HL-60 (cell line): Measurements from ENCODE around the gene SLC4A8.

ENCODE experiments used
- DNase-seq, 2 experiments: peaks; one replicate each; pipeline ENCODE4 v3.0.0-alpha.2; 2010 to 2020; ENCODE audit warnings: low read depth in 1 of 2, low spot score in 1 of 2
- H3K27ac ChIP-seq: fragments of 250-450 bp; sonication (Bioruptor Pico); replicated peaks from 2 replicates; pipeline ENCODE4 v1.5.1; 2020; ENCODE audit warnings: mild to moderate bottlenecking, moderate library complexity
- H3K27me3 ChIP-seq: fragments of 250-450 bp; sonication (Bioruptor Pico); 2 replicates; pipeline ENCODE4 v1.5.1; 2021; ENCODE audit warnings: mild to moderate bottlenecking, moderate library complexity; ENCODE audit not compliant: insufficient read depth, poor library complexity, severe bottlenecking
- H3K4me3 ChIP-seq: replicated peaks from 2 replicates; pipeline ENCODE4 v1.5.1; 2011; ENCODE audit warnings: mild to moderate bottlenecking, control low read depth, low read length; ENCODE audit not compliant: insufficient read depth
- GABPA ChIP-seq: IDR thresholded peaks from 2 replicates; pipeline ENCODE4 v1.6.1; 2012; ENCODE audit warnings: low read depth
- POLR2AphosphoS5 ChIP-seq: IDR thresholded peaks from 2 replicates; pipeline ENCODE4 v1.6.1; 2012; ENCODE audit warnings: low read depth
- SPI1 ChIP-seq: IDR thresholded peaks from 2 replicates; pipeline ENCODE4 v1.6.1; 2012; ENCODE audit warnings: low read depth, mild to moderate bottlenecking, borderline replicate concordance
- TF ChIP-seq, protein P1 (sequence below): IDR thresholded peaks from one replicate; pipeline ENCODE4 v1.5.1; 2011; ENCODE audit warnings: low read length, control low read depth, inconsistent platforms; ENCODE audit not compliant: insufficient read depth
- TF ChIP-seq, protein P2 (sequence below): IDR thresholded peaks from 2 replicates; pipeline ENCODE4 v1.6.1; 2012; ENCODE audit warnings: low read depth; ENCODE audit not compliant: insufficient replicate concordance

Gene SLC4A8

DNA sequence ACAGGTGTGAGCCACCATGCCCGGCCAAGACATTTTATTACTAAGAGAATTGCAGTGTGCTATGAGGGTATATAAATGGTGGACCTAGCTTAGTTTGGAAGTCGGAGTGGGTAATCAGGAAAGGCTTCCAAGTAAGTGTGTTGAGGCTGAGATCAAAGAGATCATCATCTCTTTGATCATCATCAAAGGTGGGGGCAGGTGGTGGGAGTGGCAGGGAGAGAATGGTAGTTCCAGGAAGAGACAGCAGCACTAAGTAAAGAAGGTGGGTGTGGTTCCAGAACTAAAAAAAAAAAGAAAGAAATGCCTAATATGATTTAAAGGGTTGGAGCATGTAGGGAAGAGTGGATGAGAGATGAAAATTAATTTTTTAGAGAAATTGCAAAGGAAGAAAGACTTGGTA lies 14.7 kb downstream of the SLC4A8 start:
- TF ChIP-seq, protein P1, sequence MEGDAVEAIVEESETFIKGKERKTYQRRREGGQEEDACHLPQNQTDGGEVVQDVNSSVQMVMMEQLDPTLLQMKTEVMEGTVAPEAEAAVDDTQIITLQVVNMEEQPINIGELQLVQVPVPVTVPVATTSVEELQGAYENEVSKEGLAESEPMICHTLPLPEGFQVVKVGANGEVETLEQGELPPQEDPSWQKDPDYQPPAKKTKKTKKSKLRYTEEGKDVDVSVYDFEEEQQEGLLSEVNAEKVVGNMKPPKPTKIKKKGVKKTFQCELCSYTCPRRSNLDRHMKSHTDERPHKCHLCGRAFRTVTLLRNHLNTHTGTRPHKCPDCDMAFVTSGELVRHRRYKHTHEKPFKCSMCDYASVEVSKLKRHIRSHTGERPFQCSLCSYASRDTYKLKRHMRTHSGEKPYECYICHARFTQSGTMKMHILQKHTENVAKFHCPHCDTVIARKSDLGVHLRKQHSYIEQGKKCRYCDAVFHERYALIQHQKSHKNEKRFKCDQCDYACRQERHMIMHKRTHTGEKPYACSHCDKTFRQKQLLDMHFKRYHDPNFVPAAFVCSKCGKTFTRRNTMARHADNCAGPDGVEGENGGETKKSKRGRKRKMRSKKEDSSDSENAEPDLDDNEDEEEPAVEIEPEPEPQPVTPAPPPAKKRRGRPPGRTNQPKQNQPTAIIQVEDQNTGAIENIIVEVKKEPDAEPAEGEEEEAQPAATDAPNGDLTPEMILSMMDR = no peak
- TF ChIP-seq POLR2AphosphoS5 (no peak), GABPA (no peak), SPI1 (no peak)
- TF ChIP-seq, protein P2, sequence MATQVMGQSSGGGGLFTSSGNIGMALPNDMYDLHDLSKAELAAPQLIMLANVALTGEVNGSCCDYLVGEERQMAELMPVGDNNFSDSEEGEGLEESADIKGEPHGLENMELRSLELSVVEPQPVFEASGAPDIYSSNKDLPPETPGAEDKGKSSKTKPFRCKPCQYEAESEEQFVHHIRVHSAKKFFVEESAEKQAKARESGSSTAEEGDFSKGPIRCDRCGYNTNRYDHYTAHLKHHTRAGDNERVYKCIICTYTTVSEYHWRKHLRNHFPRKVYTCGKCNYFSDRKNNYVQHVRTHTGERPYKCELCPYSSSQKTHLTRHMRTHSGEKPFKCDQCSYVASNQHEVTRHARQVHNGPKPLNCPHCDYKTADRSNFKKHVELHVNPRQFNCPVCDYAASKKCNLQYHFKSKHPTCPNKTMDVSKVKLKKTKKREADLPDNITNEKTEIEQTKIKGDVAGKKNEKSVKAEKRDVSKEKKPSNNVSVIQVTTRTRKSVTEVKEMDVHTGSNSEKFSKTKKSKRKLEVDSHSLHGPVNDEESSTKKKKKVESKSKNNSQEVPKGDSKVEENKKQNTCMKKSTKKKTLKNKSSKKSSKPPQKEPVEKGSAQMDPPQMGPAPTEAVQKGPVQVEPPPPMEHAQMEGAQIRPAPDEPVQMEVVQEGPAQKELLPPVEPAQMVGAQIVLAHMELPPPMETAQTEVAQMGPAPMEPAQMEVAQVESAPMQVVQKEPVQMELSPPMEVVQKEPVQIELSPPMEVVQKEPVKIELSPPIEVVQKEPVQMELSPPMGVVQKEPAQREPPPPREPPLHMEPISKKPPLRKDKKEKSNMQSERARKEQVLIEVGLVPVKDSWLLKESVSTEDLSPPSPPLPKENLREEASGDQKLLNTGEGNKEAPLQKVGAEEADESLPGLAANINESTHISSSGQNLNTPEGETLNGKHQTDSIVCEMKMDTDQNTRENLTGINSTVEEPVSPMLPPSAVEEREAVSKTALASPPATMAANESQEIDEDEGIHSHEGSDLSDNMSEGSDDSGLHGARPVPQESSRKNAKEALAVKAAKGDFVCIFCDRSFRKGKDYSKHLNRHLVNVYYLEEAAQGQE = no peak

DNA sequence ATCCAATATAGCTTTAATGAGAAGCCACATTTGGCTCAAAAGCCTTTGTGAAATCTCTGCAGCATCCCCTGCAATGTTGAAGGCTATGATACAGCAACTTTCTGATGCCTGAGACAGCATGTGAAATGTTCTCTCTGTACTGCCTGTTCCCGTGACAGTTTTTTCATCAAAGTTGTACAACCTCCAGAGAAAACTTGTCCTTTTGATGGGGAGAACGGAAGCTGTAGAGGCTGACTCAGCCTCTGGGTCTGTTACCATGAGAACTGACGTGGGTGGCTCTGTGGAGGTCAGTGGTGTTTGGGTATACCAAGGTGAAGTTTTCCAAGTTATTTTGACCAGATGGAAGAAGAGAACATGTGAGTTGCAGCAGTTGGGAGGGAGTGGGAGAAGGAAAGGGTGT lies 17.0 kb downstream of the SLC4A8 start:
- no peak overlapping the region for H3K27ac ChIP-seq
- peaks cover 2% of the 10 kb centered on the region for H3K27me3 ChIP-seq
- H3K4me3 ChIP-seq = no peak overlapping the region
- TF ChIP-seq, protein P1 = no peak
- no peak for TF ChIP-seq POLR2AphosphoS5
- TF ChIP-seq, protein P2 = no peak
- no peak for TF ChIP-seq GABPA
- no peak for TF ChIP-seq SPI1
- no peak for DNase-seq

More for the DNA sequence above, 14.7 kb downstream of the SLC4A8 start:
- Histone ChIP-seq H3K27ac (no peak overlapping the region), H3K27me3 (peaks cover 4% of the 10 kb centered on the region), H3K4me3 (no peak overlapping the region)
- DNase-seq = no peak

DNA sequence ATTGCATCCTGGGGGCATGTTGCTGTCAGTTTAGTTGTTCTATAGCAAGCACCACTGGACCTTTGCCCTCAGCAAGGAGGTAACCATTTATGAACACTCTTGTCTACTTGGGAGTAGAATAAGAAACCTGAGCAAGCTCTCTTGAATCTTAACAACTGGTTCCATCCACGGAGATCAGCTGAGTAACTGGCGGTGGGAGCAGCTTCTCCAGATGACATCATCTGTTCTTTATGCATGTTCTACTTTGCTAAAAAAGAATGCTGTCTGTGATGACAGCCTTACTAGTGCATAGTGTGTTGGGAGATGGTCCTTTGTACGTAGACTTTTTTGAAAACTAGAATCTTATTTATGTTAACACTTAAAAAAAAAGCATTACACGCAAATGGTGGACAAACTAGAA lies 17.7 kb downstream of the SLC4A8 start:
- Histone ChIP-seq H3K27ac (no peak overlapping the region), H3K27me3 (peaks cover 2% of the 10 kb centered on the region), H3K4me3 (no peak overlapping the region)
- no peak for TF ChIP-seq SPI1
- TF ChIP-seq POLR2AphosphoS5 = no peak
- TF ChIP-seq, protein P2 = no peak
- TF ChIP-seq, protein P1 = no peak
- no peak for TF ChIP-seq GABPA
- DNase-seq = no peak
